PC-3 (cell line): ENCODE data around the gene WTAP. TPM values are rescaled to one million over a fixed set of nuclear protein-coding genes. Genes with fewer than 3 reads are reported as not detected.

Experiments
- ATAC-seq: fragments of 200-7000 bp; cut with Tn5 transposase; 2 replicates; pipeline ENCODE4 v1.9.1; 2020; ENCODE audit warnings: mild to moderate bottlenecking, moderate library complexity
- BruUV-seq: library from RNA; stranded (reverse); fragments of 400-500 nt; replicated peaks from 2 replicates; lab custom pipeline; 2021; lab: Mats Ljungman, UMichigan
- CTCF ChIA-PET: fragments of 300-600 bp; sonication (Branson Sonifier 250); formaldehyde crosslinking; loops from one replicate; lab custom pipeline; 2022; ENCODE audit warnings: antibody characterized with exemption; lab: Charles Lee
- POLR2A ChIA-PET: fragments of 300-600 bp; sonication (Branson Sonifier 250); formaldehyde crosslinking; loops from one replicate; lab custom pipeline; 2022; ENCODE audit warnings: antibody characterized with exemption; ENCODE audit not compliant: unreplicated experiment; lab: Charles Lee
- DNase-seq: peaks from one replicate; pipeline ENCODE4 v3.0.0-alpha.2; 2015
- H2AFZ ChIP-seq: fragments of 300-600 bp; sonication (generic); 2 replicates; pipeline ENCODE4 v1.6.0; 2016; ENCODE audit warnings: antibody characterized with exemption, low read length
- H3F3A ChIP-seq: fragments of 300-600 bp; sonication (generic); one replicate; pipeline ENCODE4 v1.6.0; 2017; ENCODE audit warnings: antibody characterized with exemption, low read length, control low read depth, mild to moderate bottlenecking; ENCODE audit not compliant: unreplicated experiment
- H3K27ac ChIP-seq: fragments of 300-600 bp; sonication (generic); 2 replicates; pipeline ENCODE4 v1.5.1; 2016; ENCODE audit warnings: mild to moderate bottlenecking, low read length
- H3K27me3 ChIP-seq: fragments of 300-600 bp; sonication (generic); 2 replicates; pipeline ENCODE4 v1.6.1; 2016; ENCODE audit warnings: low read length, mixed read lengths
- H3K36me3 ChIP-seq: fragments of 300-600 bp; sonication (generic); 2 replicates; pipeline ENCODE4 v1.6.1; 2016; ENCODE audit warnings: low read depth, mixed run types, low read length, mixed read lengths
- H3K4me1 ChIP-seq: fragments of 300-600 bp; sonication (generic); 2 replicates; pipeline ENCODE4 v1.5.1; 2016; ENCODE audit warnings: low read length; ENCODE audit not compliant: insufficient read depth
- H3K4me2 ChIP-seq: fragments of 300-600 bp; sonication (generic); 2 replicates; pipeline ENCODE4 v1.6.0; 2016; ENCODE audit warnings: low read length
- H3K4me3 ChIP-seq: fragments of 300-600 bp; sonication (generic); 2 replicates; pipeline ENCODE4 v1.5.1; 2016; ENCODE audit warnings: mild to moderate bottlenecking, low read length, mixed read lengths
- H3K79me2 ChIP-seq: fragments of 300-600 bp; sonication (generic); 2 replicates; pipeline ENCODE4 v1.6.1; 2017; ENCODE audit warnings: low read length, mixed read lengths
- H3K9ac ChIP-seq: fragments of 300-600 bp; sonication (generic); 2 replicates; pipeline ENCODE4 v1.6.0; 2016; ENCODE audit warnings: mild to moderate bottlenecking, low read length
- H3K9me2 ChIP-seq: fragments of 300-600 bp; sonication (generic); replicated peaks from 2 replicates; pipeline ENCODE4 v1.6.1; 2016; ENCODE audit warnings: mixed run types, low read length, mixed read lengths
- H3K9me3 ChIP-seq: fragments of 300-600 bp; sonication (generic); 2 replicates; pipeline ENCODE4 v1.6.1; 2016; ENCODE audit warnings: low read length, mixed read lengths
- H4K20me1 ChIP-seq: fragments of 300-600 bp; sonication (generic); 2 replicates; pipeline ENCODE4 v1.6.1; 2016; ENCODE audit warnings: low read length, mixed read lengths
- CTCF ChIP-seq: fragments of 300-600 bp; sonication (generic); conservative IDR thresholded peaks from 2 replicates; pipeline ENCODE4 v1.5.1; 2017; ENCODE audit warnings: antibody characterized with exemption, low read depth, mild to moderate bottlenecking, low read length
- EZH2 ChIP-seq: fragments of 300-600 bp; sonication (generic); IDR thresholded peaks from one replicate; pipeline ENCODE4 v1.6.1; 2017; ENCODE audit warnings: antibody characterized with exemption, mild to moderate bottlenecking, low read length; ENCODE audit not compliant: unreplicated experiment
- EZH2phosphoT487 ChIP-seq: fragments of 300-600 bp; sonication (generic); IDR thresholded peaks from 2 replicates; pipeline ENCODE4 v1.6.1; 2018; ENCODE audit warnings: mild to moderate bottlenecking, antibody characterized with exemption, low read length, borderline replicate concordance
- intact Hi-C: fragments of 100-400 bp; cut with micrococcal nuclease; formaldehyde crosslinking; loops from 2 replicates; pipeline ENCODE4 v1.9.0; 2023
- total RNA-seq: library from RNA; depleted of rRNA; stranded (reverse); fragments of >200 nt; gene quantifications from 2 replicates; pipeline ENCODE4 v1.2.3, GENCODE V29; 2014

WTAP gene
- total RNA-seq, 1 experiment from 2014 or later: 54.5 TPM

- H3K4me3 ChIP-seq: no peak overlapping the region
- no peaks in the 10 kb centered on the region for H3K79me2 ChIP-seq
- H3K27ac ChIP-seq: no peak overlapping the region
- no peaks in the 10 kb centered on the region for H3F3A ChIP-seq
- no peaks in the 10 kb centered on the region; the same call in none of the 2 replicates for H3K36me3 ChIP-seq
- no peaks in the 10 kb centered on the region for H4K20me1 ChIP-seq
- TF ChIP-seq CTCF (no peak), EZH2 (no peak), EZH2phosphoT487 (no peak)
- H3K9me2 ChIP-seq: no peaks in the 10 kb centered on the region
- CTCF ChIA-PET: no interaction called here
- intact Hi-C loops: no loop called here
- H3K27me3 ChIP-seq: no peaks in the 10 kb centered on the region
- DNase-seq: peak; percentile 1
- POLR2A ChIA-PET: no interaction called here
- H3K9ac ChIP-seq: no peak overlapping the region
- H3K9me3 ChIP-seq: no peaks in the 10 kb centered on the region
- no peak overlapping the region for H2AFZ ChIP-seq
- ATAC-seq: peak; percentile 27
- no peak overlapping the region for H3K4me2 ChIP-seq
- no TSS peak for BruUV-seq
- H3K4me1 ChIP-seq: peaks cover 4% of the 10 kb centered on the region; the same call in 1 of the 2 replicates
Observed at GRCh38 chr6:159679091-159680077, 47.9 kb upstream of the WTAP start.

- Histone ChIP-seq H2AFZ (no peak overlapping the region), H3K9me2 (no peaks in the 10 kb centered on the region), H4K20me1 (no peaks in the 10 kb centered on the region), H3K4me3 (no peak overlapping the region), H3K4me1 (peaks cover 4% of the 10 kb centered on the region; the same call in 1 of the 2 replicates), H3K27ac (no peak overlapping the region), H3K36me3 (peaks cover 3% of the 10 kb centered on the region), H3K27me3 (no peaks in the 10 kb centered on the region), H3K4me2 (no peak overlapping the region), H3F3A (no peaks in the 10 kb centered on the region), H3K79me2 (no peaks in the 10 kb centered on the region), H3K9me3 (no peaks in the 10 kb centered on the region), H3K9ac (no peak overlapping the region)
- TF ChIP-seq EZH2 (no peak), CTCF (no peak), EZH2phosphoT487 (no peak)
- no peak for DNase-seq
- ATAC-seq: no peak
- ChIA-PET CTCF (no interaction called here), POLR2A (no interaction called here)
- intact Hi-C loops: no loop called here
- no TSS peak for BruUV-seq
Observed at GRCh38 chr6:159680104-159680503, 47.2 kb upstream of the WTAP start.
